Measurements from ENCODE around the gene UBE2E2.

Gene UBE2E2

GRCh38 chr3:23583980-23584740 lies 381.0 kb downstream of the UBE2E2 start:
- no peaks in the 10 kb centered on the region for H3K9me3 ChIP-seq (ENCODE audit: control insufficient read depth, insufficient read depth, low read depth, low read length)
- no peak overlapping the region for H3K4me3 ChIP-seq (ENCODE audit: low read depth, low read length)
- POLR2A ChIA-PET: no interaction called here
- CTCF ChIA-PET: no interaction called here
- no peaks in the 10 kb centered on the region for H3K4me1 ChIP-seq (ENCODE audit: control insufficient read depth, insufficient read depth, low read length)
- H3K36me3 ChIP-seq (ENCODE audit: control insufficient read depth in 2 of 2, insufficient read depth in 1 of 2, low read length in 2 of 2): no peaks in the 10 kb centered on the region
- TF ChIP-seq KLF9 (tag by site-specific recombination; IDR thresholded peaks at IDR 0.05; ENCODE audit: low read depth): no peak
- no peak for TF ChIP-seq ZNF555 (tag by site-specific recombination; conservative IDR thresholded peaks at IDR 0.05)
- TF ChIP-seq YY1 (tag by site-specific recombination; IDR thresholded peaks at IDR 0.05): no peak
- TF ChIP-seq TSHZ1 (tag by site-specific recombination; IDR thresholded peaks at IDR 0.05; ENCODE audit: borderline replicate concordance): no peak
- no peak for TF ChIP-seq ZNF776 (tag by site-specific recombination; IDR thresholded peaks at IDR 0.05; ENCODE audit: borderline replicate concordance)
- TF ChIP-seq ZNF157 (tag by site-specific recombination; IDR thresholded peaks at IDR 0.05): no peak
- no peak for TF ChIP-seq PRDM2 (tag by site-specific recombination; IDR thresholded peaks at IDR 0.05; ENCODE audit: borderline replicate concordance)
- no peak for TF ChIP-seq ZNF274 (IDR thresholded peaks at IDR 0.05; ENCODE audit: low read length)
- TF ChIP-seq ZNF274 (tag by site-specific recombination; IDR thresholded peaks at IDR 0.05; ENCODE audit: borderline replicate concordance): no peak
- TF ChIP-seq SP7 (tag by site-specific recombination; IDR thresholded peaks at IDR 0.05): no peak
- no peak for TF ChIP-seq WT1 (tag by site-specific recombination; IDR thresholded peaks at IDR 0.05)
- TF ChIP-seq ZNF777 (tag by site-specific recombination; IDR thresholded peaks at IDR 0.05; ENCODE audit: borderline replicate concordance): no peak
- TF ChIP-seq KLF7 (tag by site-specific recombination; IDR thresholded peaks at IDR 0.05; ENCODE audit: borderline replicate concordance): no peak
- TF ChIP-seq ZNF449 (tag by site-specific recombination; IDR thresholded peaks at IDR 0.05): no peak
- no peak for TF ChIP-seq ZNF324 (tag by site-specific recombination; IDR thresholded peaks at IDR 0.05)
- no peak for TF ChIP-seq ZBTB7A (tag by site-specific recombination; IDR thresholded peaks at IDR 0.05; ENCODE audit: low read depth)
- TF ChIP-seq ZNF174 (tag by site-specific recombination; IDR thresholded peaks at IDR 0.05): no peak
- no peak for TF ChIP-seq MYNN (tag by site-specific recombination; IDR thresholded peaks at IDR 0.05; ENCODE audit: borderline replicate concordance)
- H3K27ac ChIP-seq (ENCODE audit: extremely low read depth, low read depth, low read length): no peak overlapping the region

Data from HEK293 (cell line).